ENCODE data around the gene SOD2.

- TF ChIP-seq CTCF (IDR thresholded peaks at IDR 0.05) (no peak), ZFX (IDR thresholded peaks at IDR 0.05; ENCODE audit: borderline replicate concordance) (no peak)
Observed at GRCh38 chr6:159714404-159714803, 21.4 kb upstream of the SOD2 start.

Data from 22Rv1 (cell line).